Measurements from ENCODE around the gene SLC34A1. TPM values are rescaled to one million over a fixed set of nuclear protein-coding genes. Genes with fewer than 3 reads are reported as not detected.

SLC34A1 gene
- total RNA-seq, 2 experiments from 2014 or later = 0.35 to 0.63 TPM

DNA sequence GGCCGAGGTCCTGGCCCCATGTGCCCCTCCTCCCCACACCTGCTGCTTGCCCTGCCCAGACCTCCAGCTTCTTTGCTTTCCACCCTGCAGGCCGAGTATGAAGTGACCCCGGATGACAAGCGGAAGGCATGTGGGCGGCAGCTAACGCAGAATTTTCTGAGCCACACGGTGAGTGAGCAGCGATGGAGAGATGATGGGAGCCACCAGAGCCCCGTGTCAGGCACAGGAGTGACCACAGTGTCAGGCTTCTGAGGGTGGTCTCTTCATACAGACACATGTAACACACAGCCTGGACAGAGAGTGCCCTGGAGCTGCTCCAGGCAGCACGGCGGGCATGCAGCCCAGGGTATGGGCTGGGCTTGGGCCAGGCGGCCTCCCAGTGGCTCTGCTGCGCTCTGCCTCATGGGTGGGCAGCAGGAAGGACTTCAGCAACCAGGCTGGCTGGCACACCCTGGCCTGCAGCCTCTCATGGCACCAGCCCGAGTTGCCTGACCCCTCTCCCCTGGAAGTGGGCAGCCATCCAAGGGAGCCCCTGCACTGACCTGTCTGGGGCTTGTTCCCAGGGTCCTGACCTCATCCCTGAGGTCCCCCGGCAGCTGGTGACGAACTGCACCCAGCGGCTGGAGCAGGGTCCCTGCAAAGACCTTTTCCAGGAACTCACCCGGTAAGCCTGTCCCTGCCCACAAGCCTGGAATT, 48.1 kb downstream of the SLC34A1 start:
- DNase-seq (ENCODE audit: low spot score) = no peak
- peak overlapping the region; percentile 87 for H3K27ac ChIP-seq (ENCODE audit: low read depth, low read length, poor library complexity, severe bottlenecking)
- ChIA-PET POLR2A (interaction anchor here (0.6 to 1.3 kb wide), 6 partner anchors 10 to 122 kb away, joined by 3 to 5 read pairs (median 3); no protein-coding TSS in a partner anchor), CTCF (ENCODE audit: unreplicated experiment) (interaction anchor here (1.4 to 1.6 kb wide), 2 partner anchors 10 to 28 kb away, joined by 3 to 10 read pairs; no protein-coding TSS in a partner anchor)
- H3K9me2 ChIP-seq (ENCODE audit: insufficient read depth, low read length) = no peaks in the 10 kb centered on the region
- H2AFZ ChIP-seq (ENCODE audit: low read length) = no peak overlapping the region
- peaks cover 9% of the 10 kb centered on the region for H4K20me1 ChIP-seq (ENCODE audit: insufficient read depth, low read length)
- no TSS peak for BruUV-seq (replicated peaks)
- intact Hi-C loops (cut with micrococcal nuclease; ENCODE audit: unreplicated experiment) = no loop called here
- no peaks in the 10 kb centered on the region for H3K9me3 ChIP-seq (ENCODE audit: low read length)
- peaks cover 63% of the 10 kb centered on the region for H3K36me3 ChIP-seq (ENCODE audit: insufficient read depth, low read length)
- H3K4me3 ChIP-seq (ENCODE audit: low read depth, low read length, poor library complexity, severe bottlenecking) = peak overlapping the region; percentile 77
- H3K4me1 ChIP-seq (ENCODE audit: insufficient read depth, low read length, poor library complexity, severe bottlenecking) = peaks cover 53% of the 10 kb centered on the region
- TF ChIP-seq, protein P1, sequence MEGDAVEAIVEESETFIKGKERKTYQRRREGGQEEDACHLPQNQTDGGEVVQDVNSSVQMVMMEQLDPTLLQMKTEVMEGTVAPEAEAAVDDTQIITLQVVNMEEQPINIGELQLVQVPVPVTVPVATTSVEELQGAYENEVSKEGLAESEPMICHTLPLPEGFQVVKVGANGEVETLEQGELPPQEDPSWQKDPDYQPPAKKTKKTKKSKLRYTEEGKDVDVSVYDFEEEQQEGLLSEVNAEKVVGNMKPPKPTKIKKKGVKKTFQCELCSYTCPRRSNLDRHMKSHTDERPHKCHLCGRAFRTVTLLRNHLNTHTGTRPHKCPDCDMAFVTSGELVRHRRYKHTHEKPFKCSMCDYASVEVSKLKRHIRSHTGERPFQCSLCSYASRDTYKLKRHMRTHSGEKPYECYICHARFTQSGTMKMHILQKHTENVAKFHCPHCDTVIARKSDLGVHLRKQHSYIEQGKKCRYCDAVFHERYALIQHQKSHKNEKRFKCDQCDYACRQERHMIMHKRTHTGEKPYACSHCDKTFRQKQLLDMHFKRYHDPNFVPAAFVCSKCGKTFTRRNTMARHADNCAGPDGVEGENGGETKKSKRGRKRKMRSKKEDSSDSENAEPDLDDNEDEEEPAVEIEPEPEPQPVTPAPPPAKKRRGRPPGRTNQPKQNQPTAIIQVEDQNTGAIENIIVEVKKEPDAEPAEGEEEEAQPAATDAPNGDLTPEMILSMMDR (conservative IDR thresholded peaks at IDR 0.05; ENCODE audit: low read length) = no peak
- no peak for TF ChIP-seq EZH2phosphoT487 (IDR thresholded peaks at IDR 0.05; ENCODE audit: borderline replicate concordance, low read depth, low read length)
- H3K79me2 ChIP-seq (ENCODE audit: insufficient read depth, low read depth, low read length) = peaks cover 27% of the 10 kb centered on the region
- peak overlapping the region; percentile 98 for H3K4me2 ChIP-seq (ENCODE audit: low read length)

GRCh38 chr5:177432839-177433657, 48.8 kb downstream of the SLC34A1 start:
- Histone ChIP-seq H3K36me3 (ENCODE audit: insufficient read depth, low read length) (peaks cover 64% of the 10 kb centered on the region), H3K4me2 (ENCODE audit: low read length) (no peak overlapping the region), H3K9me2 (ENCODE audit: insufficient read depth, low read length) (no peaks in the 10 kb centered on the region), H3K4me3 (ENCODE audit: low read depth, low read length, poor library complexity, severe bottlenecking) (no peak overlapping the region), H3K27ac (ENCODE audit: low read depth, low read length, poor library complexity, severe bottlenecking) (no peak overlapping the region), H3K4me1 (ENCODE audit: insufficient read depth, low read length, poor library complexity, severe bottlenecking) (peaks cover 46% of the 10 kb centered on the region), H4K20me1 (ENCODE audit: insufficient read depth, low read length) (peaks cover 9% of the 10 kb centered on the region), H2AFZ (ENCODE audit: low read length) (no peak overlapping the region), H3K9me3 (ENCODE audit: low read length) (no peaks in the 10 kb centered on the region), H3K79me2 (ENCODE audit: insufficient read depth, low read depth, low read length) (peaks cover 20% of the 10 kb centered on the region; the same call in 1 of the 2 replicates)
- no peak for DNase-seq (ENCODE audit: low spot score)
- POLR2A ChIA-PET = interaction anchor here (1.3 kb wide), 1 partner anchor 28 kb away, joined by 3 read pairs; no protein-coding TSS in a partner anchor
- intact Hi-C loops (cut with micrococcal nuclease; ENCODE audit: unreplicated experiment) = no loop called here
- no peak for TF ChIP-seq EZH2phosphoT487 (IDR thresholded peaks at IDR 0.05; ENCODE audit: borderline replicate concordance, low read depth, low read length)
- TF ChIP-seq, protein P1 (conservative IDR thresholded peaks at IDR 0.05; ENCODE audit: low read length) = no peak
- no TSS peak for BruUV-seq (replicated peaks)
- CTCF ChIA-PET (ENCODE audit: unreplicated experiment) = no interaction called here

Measured in OCI-LY7 (cell line).